Heart left ventricle (tissue), 13 donors: ENCODE results near the gene GTF3C5.

Experiments
- POLR2A ChIP-seq, 2 donors: fragments of 450-650 bp; IDR thresholded peaks; one replicate each; pipeline ENCODE4 v1.6.1; 2017; ENCODE audit warnings: antibody characterized with exemption in 2 of 2, mild to moderate bottlenecking in 2 of 2, moderate library complexity in 2 of 2
- TF ChIP-seq, protein P1 (sequence below), 12 donors: fragments of 200-600 bp; sonication (generic) in 4 of 12; IDR thresholded peaks; one replicate each; pipeline versions ENCODE4 v1.5.0 to v1.8.0; 2018 to 2022; ENCODE audit warnings: antibody characterized with exemption in 12 of 12, mild to moderate bottlenecking in 5 of 12
- donor health status: ischemic (EF 13 %, LVEDD 7.1; RV severe dilation, severe dysfunction).
- donor health status: DM: no; HTN: yes; CAD: no.
- donor health status: DM: no; HTN: no; CAD: no.
- donor health status: ischemic (EF 25% LVEDD 6.9; RV normal size, moderate dysfunction).
- donor health status: ischemic (EF 25% LVEDD 5.7; RV mildly dilated, moderate dysfunction).
- donor health status: ischemic (EF 35%, LVEDD 5.7; RV mildly dilated, moderate dysfunction).
- donor health status: nonischemic (EF 11% LVEDD 7.7; RV severe dilation, severe dysfunction).
- donor health status: DM: yes; HTN: yes; CAD: no.
- donor health status: PGD.
- donor health status: ischemic (EF 29% LVEDD 5.4; RV normal size, mild dysfunction).
- donor health status: nonischemic (EF 23%, LVEDD 6.1; RV moderate dilation, normal function).

DNA sequence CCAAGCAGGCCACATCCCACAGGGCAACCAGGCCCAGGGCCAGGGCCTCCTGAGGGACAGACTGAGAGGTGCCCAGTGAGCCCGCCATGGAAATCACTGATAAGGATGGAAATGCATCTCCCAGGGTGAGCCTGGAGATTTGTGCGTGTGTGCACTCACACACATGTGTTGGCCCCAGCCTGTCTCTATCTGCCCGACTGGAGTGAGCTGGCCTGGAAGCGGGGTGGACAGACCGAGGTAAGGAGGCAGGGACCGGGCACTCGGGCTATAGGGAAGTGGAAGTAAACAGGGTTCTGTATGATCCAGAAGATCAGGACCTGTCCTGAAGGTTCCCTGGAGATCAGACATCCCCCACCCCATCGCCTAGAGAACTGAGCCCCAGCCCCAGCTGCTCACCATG is 34.9 kb upstream of the GTF3C5 start:
- TF ChIP-seq, protein P1, sequence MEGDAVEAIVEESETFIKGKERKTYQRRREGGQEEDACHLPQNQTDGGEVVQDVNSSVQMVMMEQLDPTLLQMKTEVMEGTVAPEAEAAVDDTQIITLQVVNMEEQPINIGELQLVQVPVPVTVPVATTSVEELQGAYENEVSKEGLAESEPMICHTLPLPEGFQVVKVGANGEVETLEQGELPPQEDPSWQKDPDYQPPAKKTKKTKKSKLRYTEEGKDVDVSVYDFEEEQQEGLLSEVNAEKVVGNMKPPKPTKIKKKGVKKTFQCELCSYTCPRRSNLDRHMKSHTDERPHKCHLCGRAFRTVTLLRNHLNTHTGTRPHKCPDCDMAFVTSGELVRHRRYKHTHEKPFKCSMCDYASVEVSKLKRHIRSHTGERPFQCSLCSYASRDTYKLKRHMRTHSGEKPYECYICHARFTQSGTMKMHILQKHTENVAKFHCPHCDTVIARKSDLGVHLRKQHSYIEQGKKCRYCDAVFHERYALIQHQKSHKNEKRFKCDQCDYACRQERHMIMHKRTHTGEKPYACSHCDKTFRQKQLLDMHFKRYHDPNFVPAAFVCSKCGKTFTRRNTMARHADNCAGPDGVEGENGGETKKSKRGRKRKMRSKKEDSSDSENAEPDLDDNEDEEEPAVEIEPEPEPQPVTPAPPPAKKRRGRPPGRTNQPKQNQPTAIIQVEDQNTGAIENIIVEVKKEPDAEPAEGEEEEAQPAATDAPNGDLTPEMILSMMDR (IDR thresholded peaks at IDR 0.05) = no peak
- TF ChIP-seq POLR2A (IDR thresholded peaks at IDR 0.05) = no peak
